GM19240 (cell line): ENCODE data around the gene ADAMTS19.

ENCODE experiments used
- DNase-seq: peaks from one replicate; pipeline ENCODE4 v3.0.0; 2011; ENCODE audit warnings: low spot score; ENCODE audit not compliant: insufficient read length

The ADAMTS19 gene

DNA sequence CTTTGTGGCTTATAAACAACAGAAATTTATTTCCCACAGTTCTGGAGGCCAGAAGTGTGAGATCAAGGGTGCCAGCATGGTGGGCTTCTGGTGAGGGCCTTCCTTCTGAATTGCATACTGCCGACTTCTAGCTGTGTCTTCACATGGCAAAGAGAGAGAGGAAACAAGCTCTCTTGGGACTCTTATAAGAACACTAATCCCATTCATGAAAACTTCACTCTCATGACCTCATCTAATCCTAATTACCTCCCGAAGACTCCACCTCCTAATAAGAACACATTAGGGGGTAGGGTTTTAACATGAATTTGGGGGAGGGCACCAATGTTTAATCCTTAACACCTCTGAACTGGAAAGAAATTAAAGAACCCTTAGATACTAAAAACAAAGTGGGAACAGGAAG, 211.9 kb downstream of the ADAMTS19 start:
- DNase-seq, result no peak

DNA sequence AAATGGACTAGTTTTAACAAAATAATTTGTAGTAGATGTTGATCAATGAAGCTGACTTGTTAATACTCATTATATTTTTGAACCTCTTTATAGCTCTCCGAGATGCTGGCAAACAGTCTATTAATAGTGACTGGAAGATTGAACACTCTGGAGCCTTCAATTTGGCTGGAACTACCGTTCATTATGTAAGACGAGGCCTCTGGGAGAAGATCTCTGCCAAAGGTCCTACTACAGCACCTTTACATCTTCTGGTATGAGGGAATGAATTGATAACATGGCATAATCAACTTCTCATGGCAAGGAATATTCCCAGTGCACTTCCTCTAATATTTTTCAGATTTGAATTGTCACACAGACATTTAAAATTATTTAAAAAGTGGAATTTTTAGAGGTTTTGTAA, 219.6 kb downstream of the ADAMTS19 start:
- DNase-seq, result no peak

DNA sequence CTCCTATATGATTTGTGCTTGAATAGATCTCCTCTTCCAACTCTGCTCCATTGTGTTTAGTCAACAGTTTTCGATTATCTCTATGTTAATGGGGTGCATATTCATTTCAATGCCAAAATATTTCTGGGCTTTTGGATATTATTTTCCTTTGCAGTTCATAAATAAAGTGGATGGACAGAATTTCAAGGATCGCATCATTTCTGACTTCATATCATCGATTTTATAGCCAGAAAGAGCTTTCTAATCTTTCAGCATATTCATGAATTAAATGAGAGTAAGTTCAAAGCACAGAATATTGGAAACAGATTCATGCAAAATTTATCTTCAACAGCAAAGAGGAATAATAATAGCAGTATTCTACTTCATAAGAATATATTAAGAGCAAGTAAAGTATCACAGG, 227.8 kb downstream of the ADAMTS19 start:
- no peak for DNase-seq

DNA sequence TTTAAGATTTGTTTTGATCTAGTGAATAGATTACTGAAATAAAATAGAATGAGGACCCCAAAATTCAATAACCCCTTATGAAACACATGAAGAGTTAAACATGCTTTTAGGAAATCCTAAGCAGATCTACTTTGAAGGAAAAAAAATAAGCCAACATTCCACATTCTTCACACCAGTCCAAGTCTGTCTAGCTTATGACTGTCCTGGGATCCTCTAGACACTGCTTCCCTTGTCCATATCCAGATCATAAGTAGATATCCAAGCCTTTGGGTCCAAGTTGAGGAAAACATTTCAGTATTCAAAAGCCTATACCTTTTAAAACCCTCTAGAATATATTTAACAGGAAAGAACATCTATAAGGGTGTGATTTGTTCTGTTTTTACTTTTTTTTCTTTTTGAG, 228.9 kb downstream of the ADAMTS19 start:
- no peak for DNase-seq

DNA sequence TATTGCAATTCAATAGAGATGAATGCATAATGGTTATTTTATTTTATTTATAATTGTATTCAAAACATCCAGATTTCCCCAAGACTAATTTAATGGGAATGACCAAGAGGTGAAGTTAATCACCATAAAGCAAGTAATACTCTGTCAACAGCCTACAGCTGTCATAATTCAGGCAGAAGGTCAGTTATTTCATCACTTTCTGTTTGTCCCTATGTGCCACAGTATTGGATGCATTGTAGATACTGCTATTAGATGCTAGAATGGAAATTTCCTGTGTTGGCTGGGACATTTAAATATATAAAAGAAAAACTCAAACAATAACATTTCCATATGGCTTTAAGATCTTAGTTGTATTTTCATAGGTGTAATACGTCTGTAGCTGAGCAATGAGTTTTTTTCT, 231.1 kb downstream of the ADAMTS19 start:
- DNase-seq, result no peak

DNA sequence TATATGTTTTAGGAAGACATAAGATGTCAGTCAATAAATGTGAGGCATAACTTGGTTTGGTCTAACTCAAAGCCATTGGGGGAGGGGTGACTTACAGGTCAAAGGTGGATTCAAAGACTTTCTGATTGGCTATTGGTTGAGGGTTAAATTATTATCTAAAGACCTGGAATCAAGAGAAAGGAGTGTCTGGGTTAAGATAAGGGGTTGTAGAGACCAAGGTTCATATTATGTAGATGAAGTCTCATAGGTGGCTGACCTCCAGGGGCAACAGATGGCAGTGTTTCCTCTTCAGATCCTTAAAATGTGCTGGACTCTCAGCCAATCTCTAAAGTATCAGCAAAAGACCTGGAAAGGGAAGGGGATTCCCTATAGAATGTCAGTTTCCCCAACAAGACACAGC, 236.5 kb downstream of the ADAMTS19 start:
- DNase-seq, result no peak

GRCh38 chr5:129698661-129699060, 238.6 kb downstream of the ADAMTS19 start:
- DNase-seq, result no peak

- DNase-seq, result no peak
Measured at GRCh38 chr5:129716235-129716634, 256.1 kb downstream of the ADAMTS19 start.

DNA sequence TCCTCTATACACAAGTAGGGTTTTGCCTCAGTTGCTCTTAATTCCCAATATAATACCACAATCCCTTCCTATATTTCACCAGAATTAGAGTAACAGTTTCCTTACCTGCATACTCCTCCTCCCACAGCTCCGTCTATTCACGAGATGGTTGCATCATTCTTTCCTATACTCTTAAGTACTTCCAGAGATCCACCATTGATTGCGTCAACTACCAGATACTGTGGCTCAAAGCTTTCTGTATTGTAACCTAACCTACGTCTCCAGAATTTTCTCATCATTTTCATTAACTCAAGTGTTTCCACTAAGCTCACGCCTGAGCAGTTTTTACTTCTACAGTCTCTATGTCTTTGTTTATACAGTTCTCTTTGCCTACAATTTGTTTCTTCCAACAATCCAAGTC, 256.6 kb downstream of the ADAMTS19 start:
- DNase-seq, result no peak

DNA sequence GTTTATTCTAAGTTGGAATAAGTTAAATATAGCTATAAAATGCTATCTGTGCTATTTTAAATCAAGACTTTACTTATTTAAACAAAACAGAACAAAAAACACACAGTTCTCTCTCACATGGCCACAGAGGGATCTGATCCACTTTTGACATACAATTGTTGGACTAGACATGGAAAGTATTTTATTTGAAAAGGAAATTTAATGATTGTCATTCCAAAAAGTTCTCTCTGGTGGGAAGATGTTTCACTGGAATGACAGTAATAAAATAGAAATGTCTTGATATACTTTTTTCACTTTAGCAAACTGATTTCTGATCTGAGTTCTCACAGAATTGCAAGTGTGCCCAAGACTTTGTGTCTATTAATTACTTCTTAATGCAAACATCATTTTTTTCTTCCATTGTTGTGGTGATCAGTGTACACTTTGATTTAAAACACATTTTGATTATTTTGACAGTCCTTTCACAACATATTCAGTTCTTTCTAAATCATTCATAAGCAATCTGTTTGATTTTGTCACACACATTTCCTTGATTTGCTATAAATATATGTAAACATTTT, 257.7 kb downstream of the ADAMTS19 start:
- DNase-seq, result no peak

DNA sequence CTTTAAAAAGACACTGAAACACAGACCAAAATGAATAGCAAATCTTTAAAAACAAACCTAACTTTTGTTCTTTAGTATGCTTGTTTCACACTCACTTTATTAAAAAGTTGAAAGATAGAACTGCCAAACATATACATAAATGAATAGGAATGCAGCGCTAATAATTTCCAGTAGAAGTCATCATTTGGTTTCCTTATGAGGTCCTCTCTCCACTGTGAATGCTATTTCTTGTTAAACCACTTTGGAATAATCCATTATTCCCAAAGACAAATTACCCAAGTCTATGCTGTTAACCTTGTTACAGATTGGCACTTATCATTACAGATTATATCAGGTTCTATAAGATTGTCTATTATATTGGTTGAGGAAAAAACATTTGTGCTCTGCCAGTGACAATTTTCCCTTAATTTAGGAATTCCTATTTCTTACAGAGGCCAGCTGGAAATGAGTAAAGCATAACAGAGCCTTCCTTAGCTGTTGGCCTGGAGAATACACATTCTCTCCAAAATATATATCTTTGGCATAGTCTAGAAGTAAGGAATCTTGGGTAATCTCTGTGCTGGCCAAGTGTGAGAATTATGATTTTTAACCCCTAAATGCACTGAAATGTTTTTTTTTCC, 258.5 kb downstream of the ADAMTS19 start:
- DNase-seq, result no peak

- DNase-seq, result no peak
Measured at GRCh38 chr5:129724222-129724621, 264.1 kb downstream of the ADAMTS19 start.

GRCh38 chr5:129724647-129725046, 264.5 kb downstream of the ADAMTS19 start:
- DNase-seq, result no peak

- no peak for DNase-seq
Measured at GRCh38 chr5:129739773-129740172, 279.7 kb downstream of the ADAMTS19 start.

DNA sequence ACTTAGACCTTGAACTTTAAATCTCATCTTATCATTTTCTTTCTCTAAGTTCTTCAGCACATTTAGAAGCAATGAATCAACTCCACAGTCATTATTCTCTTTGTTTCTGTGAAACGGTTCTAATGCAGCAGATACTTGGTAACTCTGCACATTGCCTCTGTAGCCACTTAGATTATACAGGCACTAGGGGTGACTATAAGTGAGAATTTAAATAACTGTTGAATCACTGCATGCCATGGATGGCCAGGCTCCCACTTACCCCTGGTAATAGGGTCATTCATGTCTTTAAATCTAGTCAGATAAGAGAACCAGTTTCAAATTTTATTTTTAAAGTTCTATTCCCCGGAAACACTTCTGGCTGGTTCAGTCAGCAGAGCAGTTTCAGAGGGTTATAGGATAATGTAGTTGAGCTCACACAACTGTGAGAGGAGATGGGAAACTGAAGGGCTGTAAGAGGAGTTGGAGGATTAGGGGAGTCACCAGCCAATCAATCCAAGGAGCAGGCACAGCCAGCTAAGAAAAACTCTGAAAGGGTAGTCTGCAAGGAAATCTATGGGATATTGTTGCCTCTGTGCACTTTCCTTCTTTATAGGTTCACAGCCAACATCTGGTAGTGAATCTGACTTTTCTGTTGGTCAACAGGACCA, 283.6 kb downstream of the ADAMTS19 start:
- no peak for DNase-seq

GRCh38 chr5:129745997-129746396, 285.9 kb downstream of the ADAMTS19 start:
- DNase-seq, result no peak

- DNase-seq, result no peak
Measured at GRCh38 chr5:129746876-129747275, 286.8 kb downstream of the ADAMTS19 start.

DNA sequence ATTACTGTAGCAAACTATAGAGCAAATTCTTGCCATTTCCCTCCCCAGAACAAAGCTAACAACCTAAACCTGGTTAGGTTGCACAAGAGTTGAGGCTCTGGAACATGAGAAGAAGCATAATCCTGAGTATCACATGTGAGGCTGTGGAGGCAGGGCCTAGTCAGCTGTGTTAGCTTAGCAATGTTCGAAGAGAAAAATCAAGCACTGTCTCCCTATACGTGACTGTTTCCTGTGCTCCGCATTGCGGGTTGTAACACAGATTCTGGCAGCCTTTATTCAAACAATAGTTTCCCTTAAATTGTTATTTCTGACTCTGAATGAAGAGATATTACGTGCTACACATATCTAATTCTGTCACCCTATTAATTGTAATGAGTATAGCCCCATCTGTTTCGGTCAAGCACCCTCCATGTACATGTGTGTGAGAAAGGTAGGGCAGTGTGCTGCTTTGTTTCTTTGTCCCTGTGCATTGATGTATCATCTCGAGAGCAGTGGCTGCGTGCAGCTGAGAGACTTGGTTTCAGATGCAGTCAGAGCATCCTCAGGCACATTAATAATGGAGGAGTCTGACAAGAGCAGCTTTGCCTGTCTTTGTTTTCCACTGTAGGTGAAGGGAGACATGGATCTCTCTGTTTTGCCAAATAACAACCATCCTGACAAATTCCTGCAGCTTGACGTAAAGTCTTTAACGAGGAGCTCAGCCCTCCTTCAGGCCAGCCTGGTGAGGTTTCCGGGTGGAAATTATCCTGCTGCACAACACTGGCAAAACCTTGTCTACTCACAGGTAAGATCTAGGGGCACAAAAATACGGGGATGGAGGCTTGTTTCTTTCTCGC, 287.7 kb downstream of the ADAMTS19 start, which contains the start of gene MINAR2:
Gene MINAR2, plus strand, starts transcription at position 523 of the 836 bp plus-strand sequence. Its CDS starts 97 bp downstream, at position 620.
- DNase-seq, result no peak

- DNase-seq, result no peak
Measured at GRCh38 chr5:129748913-129749880, 289.1 kb downstream of the ADAMTS19 start.

GRCh38 chr5:129760636-129761325, 300.7 kb downstream of the ADAMTS19 start:
- DNase-seq, result no peak
